HG03139 (cell line): ENCODE results near the gene SDHAF4.
"Not testable (repeated sequence)": the region's sequence is repeated elsewhere in the genome, so short reads cannot be mapped to it uniquely, and the experiment has no call there.

Experiments
- ATAC-seq: cut with Tn5 transposase; IDR thresholded peaks from one replicate; pipeline ENCODE4 v1.9.1; 2021; ENCODE audit not compliant: unreplicated experiment

SDHAF4 gene

GRCh38 chr6:70592391-70593117, 25.8 kb downstream of the SDHAF4 start:
- no peak for ATAC-seq

GRCh38 chr6:70593118-70593486, 26.4 kb downstream of the SDHAF4 start:
- ATAC-seq: no peak

- ATAC-seq: no peak
Measured at GRCh38 chr6:70599187-70599586, 32.5 kb downstream of the SDHAF4 start.

GRCh38 chr6:70601014-70601413, 34.3 kb downstream of the SDHAF4 start:
- no peak for ATAC-seq

GRCh38 chr6:70604254-70604653, 37.5 kb downstream of the SDHAF4 start:
- ATAC-seq: no peak

- ATAC-seq: not testable (repeated sequence)
Measured at GRCh38 chr6:70607371-70607770, 40.6 kb downstream of the SDHAF4 start.

- not testable (repeated sequence) for ATAC-seq
Measured at GRCh38 chr6:70609181-70609580, 42.5 kb downstream of the SDHAF4 start.

GRCh38 chr6:70616728-70617260, 50.1 kb downstream of the SDHAF4 start:
- no peak for ATAC-seq

GRCh38 chr6:70620746-70621145, 54.0 kb downstream of the SDHAF4 start:
- no peak for ATAC-seq

GRCh38 chr6:70622461-70622860, 55.7 kb downstream of the SDHAF4 start:
- no peak for ATAC-seq

- no peak for ATAC-seq
Measured at GRCh38 chr6:70625436-70625835, 58.7 kb downstream of the SDHAF4 start.

- ATAC-seq: no peak
Measured at GRCh38 chr6:70627500-70628254, 60.9 kb downstream of the SDHAF4 start.

GRCh38 chr6:70629929-70630328, 63.2 kb downstream of the SDHAF4 start:
- ATAC-seq: no peak

GRCh38 chr6:70633870-70634269, 67.1 kb downstream of the SDHAF4 start:
- no peak for ATAC-seq

GRCh38 chr6:70636596-70636995, 69.9 kb downstream of the SDHAF4 start:
- ATAC-seq: no peak

- no peak for ATAC-seq
Measured at GRCh38 chr6:70638468-70638867, 71.7 kb downstream of the SDHAF4 start.
